ENCODE data around the gene TBC1D16.

TBC1D16 gene

DNA sequence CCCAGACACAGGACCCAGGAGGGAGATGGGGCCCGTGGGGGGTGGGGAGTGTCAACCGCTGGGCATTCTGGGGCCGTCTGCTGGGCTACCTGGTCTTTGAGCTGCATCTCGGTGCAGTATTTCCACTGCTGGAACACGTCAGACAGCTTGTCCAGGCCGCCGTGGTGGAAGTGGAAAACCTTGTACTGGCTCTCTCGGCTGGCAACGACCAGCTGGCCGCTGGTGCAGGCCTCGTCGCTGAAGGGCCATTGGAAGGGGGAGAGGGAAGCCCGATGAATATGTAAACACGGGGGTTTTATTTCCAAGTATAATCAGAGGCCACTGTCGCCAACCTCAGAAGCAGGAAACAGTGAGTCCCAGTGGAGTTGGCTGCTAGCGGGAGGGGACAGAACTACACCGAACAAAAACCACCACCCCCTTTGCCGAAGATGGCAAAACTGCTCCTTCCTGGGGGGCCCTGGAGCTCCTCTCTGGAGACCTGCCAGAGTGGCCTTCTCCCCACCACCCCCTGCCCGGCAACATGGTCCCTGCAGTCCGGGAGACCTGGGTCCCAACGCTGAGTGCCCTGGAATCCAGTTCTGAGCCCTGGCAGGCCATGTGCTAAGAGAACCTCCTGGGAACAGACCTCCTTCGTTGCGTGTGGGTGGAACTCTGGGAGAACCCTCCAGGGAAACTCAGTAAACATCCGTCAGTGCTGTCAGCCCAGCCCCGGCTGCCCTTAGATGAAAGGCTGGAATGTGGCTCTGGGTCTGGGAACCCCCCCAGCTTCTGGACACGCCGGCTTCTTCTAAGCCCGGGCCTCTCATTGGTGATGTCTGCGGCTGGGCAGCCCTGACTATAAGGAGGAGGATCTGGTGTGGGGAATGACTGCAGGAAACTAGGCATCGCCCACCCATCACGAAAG, 84.1 kb downstream of the TBC1D16 start:
- no peak for DNase-seq (ENCODE audit: low read depth)

DNA sequence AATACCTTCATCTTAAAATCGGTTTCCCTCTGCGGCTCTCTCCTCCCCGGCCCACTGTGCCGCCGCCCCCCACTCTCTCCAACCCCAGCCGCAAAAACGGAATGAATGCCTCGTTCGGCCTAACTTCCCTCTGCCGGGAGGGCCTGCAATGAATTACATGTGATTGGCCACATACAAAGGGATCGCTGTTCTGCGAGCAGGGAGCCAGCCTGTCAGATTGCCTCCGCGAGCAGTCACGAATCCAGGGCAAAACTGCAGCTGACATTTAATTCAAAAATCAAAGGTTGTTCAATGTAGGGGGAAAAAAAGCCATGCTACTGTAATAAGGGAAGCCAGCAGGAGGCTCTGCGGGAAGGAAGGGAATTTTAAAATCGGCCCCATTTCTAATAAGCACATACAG, 84.9 kb downstream of the TBC1D16 start:
- DNase-seq (ENCODE audit: low read depth): no peak

DNA sequence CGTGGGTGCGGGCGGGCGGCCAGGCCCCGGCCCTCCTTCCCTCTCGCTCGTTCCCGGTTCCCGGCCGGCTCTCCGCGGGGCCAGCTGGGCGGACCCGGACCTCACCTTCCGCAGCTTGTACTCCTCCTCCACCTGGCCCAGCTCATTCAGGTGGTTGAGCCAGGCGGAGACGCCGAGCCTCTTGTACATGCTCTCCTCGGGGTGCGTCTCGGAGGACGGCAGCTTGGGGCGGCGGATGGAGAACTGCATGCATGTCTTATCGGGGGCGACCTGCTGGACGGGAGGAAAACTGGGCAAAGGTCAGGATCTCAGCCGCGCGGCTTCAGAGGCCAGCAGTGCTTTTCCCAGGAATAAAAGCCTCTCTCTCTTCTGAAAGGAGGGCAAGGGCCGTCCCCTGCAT, 85.4 kb downstream of the TBC1D16 start:
- DNase-seq (ENCODE audit: low read depth): no peak

DNA sequence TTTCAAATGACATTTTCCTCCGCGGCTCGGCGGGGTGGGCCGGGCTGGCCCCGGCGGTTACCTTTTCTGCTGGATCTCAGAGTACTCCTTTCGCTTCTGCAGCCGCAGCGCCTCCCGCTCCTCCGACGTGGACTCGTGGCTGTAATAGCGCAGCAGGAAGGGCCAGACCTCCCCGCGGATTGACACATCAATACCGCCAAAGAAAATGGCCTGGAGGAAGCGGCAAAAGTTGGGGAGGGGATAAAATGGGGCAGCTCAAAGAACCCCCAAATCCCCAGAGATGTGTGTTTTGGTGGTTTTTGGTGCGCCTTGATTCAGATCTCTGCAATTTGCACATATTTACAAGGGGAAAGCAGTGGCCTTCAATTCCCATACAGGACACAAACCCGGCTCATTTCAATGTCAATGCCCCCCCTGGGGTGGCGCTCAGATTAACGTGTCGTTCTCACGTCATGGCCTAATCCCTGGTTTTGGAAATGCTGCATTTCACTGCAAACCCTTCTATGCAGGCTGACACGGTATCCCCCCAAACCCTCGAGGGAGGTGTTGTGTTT, 85.9 kb downstream of the TBC1D16 start:
- no peak for DNase-seq (ENCODE audit: low read depth)

DNA sequence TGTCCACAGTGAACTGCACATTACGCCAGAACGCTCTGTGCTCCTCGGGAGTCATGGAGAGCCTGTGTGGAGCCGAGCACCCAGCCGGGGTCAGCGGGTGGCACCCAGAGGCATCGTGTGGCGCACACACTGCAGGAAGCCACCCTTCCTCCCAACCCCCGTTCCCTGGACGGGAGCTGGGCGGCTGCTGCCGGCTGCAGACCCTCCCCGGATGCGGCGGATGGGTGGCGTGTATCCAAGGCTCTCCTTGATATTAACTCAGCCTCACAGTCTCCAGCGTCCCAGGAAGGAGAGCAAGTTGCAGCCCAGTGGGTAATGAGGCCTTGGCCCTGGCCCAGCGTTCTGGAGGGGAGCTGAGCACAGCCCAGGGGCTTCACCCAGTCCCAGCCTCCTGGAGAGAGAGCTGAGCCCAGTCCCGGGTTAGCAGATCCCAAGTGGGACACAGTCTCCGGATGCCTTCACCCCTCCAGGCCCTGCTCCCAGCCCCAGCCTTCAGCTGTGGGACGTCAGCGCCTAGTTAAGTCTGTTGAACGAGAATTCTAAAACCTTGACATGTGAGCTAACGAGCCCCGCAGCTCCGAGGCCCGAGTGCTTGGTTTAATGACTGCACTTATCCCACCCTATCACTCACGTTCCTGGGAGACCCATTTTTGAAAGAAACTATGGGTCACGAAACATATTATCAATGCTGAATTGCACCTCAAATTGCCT, 86.6 kb downstream of the TBC1D16 start:
- DNase-seq (ENCODE audit: low read depth): no peak

DNA sequence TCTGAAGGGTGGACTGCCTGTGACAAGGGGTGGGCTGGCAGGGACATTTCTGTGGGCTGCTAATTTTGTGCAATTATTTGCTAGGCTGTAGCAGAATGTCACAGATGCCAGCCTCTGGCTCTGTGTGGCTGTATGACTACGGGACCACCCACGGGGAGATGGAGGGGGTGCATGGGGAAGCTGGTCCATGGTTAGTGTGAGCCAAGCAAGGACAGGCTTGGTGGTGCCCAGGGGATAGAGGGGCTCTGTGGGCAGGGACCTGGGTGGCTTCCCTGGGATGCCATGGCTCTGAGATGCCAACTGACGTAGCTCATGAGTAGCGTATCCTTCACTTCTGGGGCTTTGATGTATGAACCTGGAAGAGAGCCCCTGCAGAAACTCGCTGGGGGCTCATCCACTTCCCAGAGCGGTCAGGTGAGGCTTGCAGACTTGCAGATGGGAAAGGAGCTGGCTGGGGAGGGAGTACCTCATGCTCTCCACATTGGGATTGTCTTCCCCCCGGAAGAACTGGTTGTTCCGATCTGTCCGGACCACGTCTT, 87.2 kb downstream of the TBC1D16 start:
- DNase-seq (ENCODE audit: low read depth): no peak

DNA sequence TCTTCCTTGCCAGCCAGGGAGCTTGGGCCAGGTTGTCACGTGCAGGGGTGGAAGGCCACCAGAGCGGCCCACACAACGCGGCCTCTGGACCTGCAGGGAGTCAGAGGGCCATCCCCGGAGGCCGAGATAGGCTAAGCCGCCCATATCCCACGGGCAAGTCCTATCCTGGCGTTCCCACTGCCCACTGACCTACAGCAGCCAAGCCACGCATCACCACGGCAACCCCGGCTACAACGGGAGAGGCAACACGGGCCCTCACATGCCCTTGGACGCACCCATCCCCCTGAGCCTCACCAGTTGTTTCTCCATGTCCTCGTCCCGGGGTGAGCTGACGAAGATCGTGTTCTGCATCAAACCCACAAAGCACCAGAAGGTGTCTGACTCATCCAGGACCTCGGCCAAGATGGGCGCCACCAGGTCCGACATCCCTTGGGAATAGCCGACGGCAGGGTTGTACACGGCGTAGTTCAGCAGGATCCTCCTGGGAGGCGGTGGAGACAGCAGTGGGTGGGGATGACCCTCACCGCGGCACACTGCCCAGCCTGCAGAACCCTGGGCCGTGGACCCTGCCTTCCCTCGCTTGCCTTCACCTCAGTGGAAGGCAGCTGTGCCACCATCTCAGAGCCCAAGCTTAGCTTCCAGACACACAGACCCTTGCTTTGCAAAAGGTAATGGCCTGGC, 88.2 kb downstream of the TBC1D16 start:
- no peak for DNase-seq (ENCODE audit: low read depth)

DNA sequence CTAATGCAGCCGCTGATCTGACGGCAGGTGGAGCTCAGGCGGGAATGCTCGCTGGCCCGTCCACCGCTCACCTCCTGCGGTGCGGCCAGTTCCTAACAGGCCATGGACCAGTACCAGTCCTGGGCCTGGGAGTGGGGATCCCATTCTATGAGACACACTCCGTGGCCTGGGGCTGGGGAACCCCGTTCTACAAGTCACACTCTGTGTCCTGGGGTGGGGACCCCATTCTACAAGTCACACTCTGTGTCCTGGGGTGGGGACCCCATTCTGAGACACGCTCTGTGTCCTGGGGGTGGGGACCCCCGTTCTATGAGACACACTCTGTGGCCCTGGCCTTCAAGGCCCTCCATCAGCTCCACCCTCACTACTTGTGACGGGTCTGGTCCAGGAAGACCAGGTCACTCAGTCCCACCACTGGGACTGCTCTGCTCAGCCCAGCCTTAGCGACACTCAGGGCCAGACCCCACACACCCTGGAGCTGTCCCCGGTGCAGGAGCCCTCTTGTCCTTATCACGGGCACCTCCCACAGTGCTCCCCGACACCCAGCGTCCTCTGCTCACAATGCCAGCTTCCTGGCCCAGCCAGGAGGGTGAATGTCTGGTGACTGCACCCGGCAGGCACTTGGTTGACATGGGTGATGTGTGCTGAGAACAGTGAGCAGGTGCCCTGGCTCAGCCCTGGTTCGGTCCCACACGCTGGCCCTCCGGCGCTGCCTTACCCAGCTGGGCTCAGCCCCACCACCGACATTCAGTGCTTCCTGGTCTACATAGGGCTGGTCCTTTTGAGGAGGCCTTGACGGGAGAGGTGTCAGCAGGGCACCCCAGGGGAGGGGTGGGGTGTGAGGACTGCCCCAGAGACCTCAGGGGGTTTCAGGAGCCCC, 89.1 kb downstream of the TBC1D16 start:
- DNase-seq (ENCODE audit: low read depth): no peak

DNA sequence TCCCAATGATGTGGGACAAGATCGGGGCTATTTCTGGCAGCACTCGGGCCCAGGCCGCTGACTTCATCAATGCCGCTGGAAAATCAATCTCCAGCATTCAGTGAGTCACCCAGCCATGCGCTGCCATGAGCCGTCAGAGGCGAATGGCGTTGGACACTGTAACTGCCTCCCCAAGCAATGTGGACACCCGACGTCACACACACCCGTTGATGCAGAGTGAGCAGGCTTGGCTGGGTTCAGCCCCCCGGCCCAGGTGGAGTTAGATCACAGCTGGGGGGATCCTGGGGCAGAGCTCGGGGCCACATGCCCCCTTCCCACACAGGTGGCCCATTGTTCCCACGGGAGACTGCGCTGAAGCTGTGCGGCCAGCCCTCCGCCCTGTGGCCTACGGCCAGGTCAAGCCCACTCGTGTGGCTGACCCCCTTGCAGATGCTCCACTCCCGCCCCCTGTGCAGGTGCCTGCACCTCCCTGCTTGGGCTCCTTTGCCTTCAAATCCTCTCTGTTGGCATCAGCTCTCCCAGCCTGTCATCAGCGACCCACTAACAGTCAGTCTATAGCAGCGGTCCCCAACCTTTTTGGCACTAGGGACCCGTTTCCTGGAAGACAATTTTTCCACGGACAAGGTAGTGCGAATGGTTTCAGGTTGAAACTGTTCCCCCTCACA, 89.9 kb downstream of the TBC1D16 start:
- DNase-seq (ENCODE audit: low read depth): no peak

DNA sequence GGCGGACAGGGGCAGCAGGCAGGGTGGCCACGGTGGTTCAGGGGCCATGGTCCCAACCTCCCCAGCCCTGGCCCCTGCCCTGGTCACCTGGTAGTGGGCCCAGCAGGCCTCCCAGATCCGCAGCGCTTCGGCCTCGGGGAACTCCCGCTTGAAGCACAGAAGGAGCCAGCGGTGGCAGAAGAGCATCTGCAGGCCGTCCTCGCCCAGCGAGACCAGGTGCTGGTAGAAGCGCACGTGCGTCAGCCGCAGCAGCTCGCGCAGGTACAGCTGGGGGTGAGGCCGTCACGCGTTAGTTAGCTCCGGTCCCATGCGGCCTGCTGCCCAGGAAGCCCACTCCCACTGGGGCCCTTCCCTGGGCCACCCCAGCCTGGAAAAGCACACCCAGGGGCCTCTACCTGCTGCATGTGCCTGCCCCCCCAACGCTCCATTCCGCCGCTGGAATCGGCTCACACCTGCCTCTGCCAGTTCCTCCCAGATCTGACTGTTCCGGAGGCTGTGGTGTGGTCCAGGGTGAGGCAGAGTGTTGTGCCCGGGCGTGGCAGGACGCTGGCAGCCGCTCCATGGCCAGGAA, 90.8 kb downstream of the TBC1D16 start:
- no peak for DNase-seq (ENCODE audit: low read depth)

DNA sequence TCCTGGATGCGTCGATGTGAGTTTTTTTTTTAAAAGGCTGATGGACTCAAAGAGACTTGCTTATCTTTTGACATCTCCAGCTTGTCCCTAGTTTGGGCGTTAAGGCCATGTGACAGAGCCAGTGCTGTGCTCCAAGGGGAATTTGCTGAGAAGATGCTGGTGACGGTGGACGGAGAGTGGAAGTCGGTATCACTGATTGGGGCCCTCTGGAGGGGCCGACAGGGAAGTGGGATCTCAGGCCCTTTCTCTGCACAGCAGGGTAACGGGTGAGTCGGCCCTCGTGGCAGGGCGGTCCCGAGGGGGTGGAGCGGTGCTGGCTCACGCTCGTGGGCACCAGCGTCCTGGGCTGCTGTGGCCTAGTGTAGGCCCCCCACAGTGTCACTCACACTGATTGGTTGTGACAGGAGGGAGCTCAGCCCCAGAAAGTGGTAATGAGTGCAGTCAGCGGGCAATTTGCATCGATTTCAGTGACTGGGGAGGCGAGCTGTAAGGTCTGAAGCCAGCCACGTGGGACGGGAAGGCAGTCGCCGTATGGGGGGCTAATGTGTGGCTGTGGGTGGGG, 91.3 kb downstream of the TBC1D16 start:
- DNase-seq (ENCODE audit: low read depth): no peak

DNA sequence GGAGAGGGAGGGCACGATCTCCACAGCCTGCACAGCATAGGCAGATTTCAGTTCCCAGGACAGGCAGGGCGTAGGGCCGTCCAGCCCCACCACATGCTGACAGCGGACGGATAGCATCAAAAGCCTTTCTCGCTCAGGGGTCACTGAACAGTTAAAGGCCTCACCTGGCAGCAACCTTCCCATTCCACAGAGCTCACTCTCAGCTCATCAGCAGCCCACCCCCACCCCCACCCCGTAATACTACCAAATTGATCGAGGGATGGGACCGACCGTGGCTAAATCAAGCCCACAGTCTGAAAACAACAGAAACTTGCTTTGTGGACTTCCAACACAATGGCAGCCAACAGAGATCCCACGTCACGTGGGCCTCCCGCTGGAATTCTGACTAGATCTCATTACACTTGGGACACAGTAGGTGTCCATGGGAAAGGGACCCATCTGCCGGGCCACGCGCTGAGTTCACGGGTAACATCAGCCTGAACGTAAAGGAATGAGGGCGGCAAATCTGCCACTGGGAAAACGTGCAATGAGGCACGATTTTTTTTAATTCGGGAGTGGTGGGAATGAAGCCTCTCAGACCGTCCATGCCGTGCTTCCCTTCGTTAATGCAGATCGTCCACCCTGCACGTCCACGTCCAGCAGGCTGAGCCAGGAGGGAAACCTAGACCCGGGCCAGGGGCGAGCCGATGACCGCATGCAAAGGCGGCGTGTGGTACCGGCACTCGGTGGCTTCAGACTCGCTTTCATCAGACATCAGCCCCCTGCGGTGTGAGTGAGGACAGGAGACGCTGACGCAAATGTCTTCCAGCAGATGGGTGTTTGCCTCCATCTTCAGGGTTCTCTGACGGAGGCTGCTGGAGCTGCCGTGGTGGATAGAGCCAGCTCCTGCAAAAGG, 92.1 kb downstream of the TBC1D16 start:
- DNase-seq (ENCODE audit: low read depth): no peak

DNA sequence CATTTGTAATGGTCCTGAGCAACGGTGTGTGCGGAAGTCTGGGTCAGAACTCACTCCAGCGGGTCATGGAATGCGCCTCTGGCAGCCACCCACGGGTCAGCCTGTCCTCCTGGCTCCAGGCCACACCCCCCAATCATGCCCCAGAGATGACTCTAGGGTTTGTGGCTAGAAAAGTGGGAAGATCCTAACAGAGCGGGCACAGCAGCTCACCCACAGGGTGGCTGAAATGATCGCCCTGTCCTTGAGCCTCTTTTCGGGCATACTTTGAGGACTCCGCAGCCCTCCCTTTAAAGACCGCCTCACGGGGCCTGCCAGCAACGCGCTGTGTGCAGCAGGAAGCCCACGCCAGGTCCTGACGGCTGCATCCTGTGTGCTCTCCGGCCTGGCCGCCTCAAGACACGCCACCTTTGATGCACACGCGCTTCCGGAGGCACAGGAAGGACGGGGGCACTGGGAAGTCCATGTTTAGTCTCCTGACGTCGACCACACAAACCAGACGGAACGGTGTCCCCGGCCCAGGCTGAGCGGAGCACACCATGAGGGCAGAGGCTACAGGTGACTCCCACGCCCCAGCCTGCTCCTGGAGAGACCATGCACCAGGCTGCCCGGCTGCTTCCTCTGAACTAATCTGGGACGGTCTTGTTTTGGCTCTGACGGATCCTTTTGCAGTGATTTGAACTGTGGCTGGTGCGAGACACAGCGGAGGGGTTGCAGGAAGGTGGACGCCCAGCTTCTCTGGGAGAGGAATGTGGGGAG, 92.9 kb downstream of the TBC1D16 start:
- DNase-seq (ENCODE audit: low read depth): no peak

DNA sequence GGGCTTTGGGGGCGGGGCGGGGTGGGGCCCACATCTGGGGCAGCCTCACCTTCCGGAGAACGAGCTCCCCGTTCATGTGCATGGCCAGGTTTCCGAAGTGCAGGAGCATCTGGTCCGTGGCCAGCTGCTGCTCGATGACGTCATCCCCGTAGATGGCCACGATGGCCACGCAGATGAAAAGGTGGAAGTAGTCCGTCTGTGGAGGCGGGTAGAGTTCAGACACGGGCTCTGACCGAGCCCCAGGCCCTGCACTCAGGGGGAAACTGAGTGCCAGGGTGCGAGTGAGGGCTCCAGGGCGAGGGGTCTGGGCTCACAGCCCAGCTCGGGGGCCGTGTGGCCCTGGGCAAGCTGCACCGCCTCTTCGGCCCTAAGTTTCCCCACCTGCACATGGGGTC, 93.7 kb downstream of the TBC1D16 start:
- no peak for DNase-seq (ENCODE audit: low read depth)

DNA sequence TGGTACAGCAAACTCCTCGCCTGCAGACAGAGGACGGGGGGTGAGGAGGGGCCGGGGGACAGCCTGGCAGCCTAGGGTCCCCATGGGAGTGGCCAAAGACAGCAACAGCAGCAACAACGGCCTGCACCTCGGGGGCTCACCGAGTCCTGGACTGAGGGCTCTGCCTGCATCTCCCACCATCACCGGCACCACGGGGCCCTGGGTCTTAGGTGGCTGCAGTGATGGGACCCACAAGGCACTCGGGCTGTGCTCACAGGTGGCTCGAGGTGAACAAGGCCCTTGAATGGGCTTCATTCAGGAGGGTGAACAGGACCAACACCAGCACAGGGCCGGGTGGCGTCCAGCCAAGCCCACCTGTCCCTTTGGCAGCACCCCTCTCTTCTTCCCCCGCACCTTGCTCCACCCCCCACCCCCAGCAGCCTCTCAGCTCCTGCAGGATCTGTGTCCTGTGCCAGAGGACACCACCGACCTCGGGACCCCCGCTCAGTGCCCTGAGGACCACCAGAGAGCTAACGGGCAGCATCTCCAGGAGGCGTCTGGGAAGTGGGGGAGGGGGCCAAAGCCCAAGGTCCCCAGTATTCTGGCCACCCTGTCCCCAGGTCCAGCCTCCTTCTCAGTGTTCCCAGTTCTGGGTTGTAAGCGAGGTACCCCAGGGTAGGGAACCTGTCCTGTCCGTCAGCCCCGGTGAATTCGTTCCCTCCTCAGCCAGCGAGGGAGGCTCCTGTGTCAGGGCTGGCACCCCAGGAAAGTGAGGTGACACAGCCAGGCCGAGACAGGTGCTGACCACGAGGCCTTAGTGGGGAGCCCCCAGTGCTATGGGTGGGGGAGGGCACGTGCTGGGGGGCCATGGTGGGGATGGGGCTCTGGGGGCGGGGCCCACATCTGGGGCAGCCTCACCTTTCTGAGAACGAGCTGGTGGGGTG, 94.3 kb downstream of the TBC1D16 start:
- no peak for DNase-seq (ENCODE audit: low read depth)

DNA sequence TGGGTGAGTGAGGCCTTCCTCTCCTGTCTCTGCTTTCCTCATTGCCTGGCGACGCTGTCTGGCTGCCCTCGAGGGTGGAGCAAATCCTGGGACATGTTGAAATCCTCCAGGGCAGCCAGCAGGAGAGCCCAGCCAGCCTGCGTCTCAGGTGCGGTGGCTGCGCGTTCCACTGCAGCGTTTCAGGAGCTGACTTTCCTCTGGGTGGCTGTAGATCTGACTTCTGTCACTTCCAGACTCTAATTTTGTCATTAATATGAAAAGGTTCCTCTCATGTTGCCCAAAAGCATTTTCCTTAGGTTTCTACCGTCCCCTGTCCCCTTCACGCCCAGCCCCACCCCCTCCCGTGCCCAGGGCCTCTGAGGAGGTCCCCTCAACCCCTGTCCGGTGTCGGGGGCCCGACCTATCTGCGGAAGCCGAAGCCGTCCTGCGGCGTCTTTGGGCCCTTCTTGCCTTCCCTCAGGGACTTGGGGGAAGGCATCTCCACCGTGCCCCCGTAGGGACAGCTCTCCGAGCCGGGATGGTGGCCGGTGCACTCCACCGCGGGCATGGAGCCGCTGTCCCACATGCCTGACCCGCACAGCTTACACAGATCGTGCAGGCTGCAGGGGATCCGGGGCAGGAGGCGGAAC, 95.1 kb downstream of the TBC1D16 start:
- DNase-seq (ENCODE audit: low read depth): no peak
